NT2/D1 (cell line): ENCODE measurements around the gene WASHC4.
"Not testable (repeated sequence)": the region's sequence is repeated elsewhere in the genome, so short reads cannot be mapped to it uniquely, and the experiment has no call there.

Source experiments
- DNase-seq: peaks from one replicate; pipeline ENCODE4 v3.0.0-alpha.2; 2011; ENCODE audit warnings: low read depth, low spot score
- H3K27me3 ChIP-seq: 2 replicates; pipeline ENCODE4 v1.6.0; 2011; ENCODE audit warnings: mild to moderate bottlenecking; ENCODE audit not compliant: insufficient read length, insufficient read depth
- H3K36me3 ChIP-seq: 2 replicates; pipeline ENCODE4 v1.6.1; 2011; ENCODE audit warnings: mild to moderate bottlenecking, low read length, mixed read lengths; ENCODE audit not compliant: insufficient read depth, insufficient read length
- H3K4me1 ChIP-seq: 2 replicates; pipeline ENCODE4 v1.5.1; 2011; ENCODE audit not compliant: insufficient read depth, insufficient read length
- H3K4me3 ChIP-seq: 2 replicates; pipeline ENCODE4 v1.5.1; 2011; ENCODE audit warnings: low read depth; ENCODE audit not compliant: insufficient read length
- H3K9ac ChIP-seq: 2 replicates; pipeline ENCODE4 v1.6.0; 2011; ENCODE audit warnings: low read depth; ENCODE audit not compliant: insufficient read length
- H3K9me3 ChIP-seq: 2 replicates; pipeline ENCODE4 v1.5.1; 2011; ENCODE audit warnings: mild to moderate bottlenecking, low read length; ENCODE audit not compliant: insufficient read depth
- SUZ12 ChIP-seq: IDR thresholded peaks from 2 replicates; pipeline ENCODE4 v1.6.1; 2011; ENCODE audit not compliant: insufficient read length, insufficient read depth; ENCODE audit errors: extremely low read depth
- YY1 ChIP-seq: IDR thresholded peaks from 2 replicates; pipeline ENCODE4 v1.6.1; 2011; ENCODE audit not compliant: insufficient read length, insufficient read depth
- ZNF274 ChIP-seq: IDR thresholded peaks from 2 replicates; pipeline ENCODE4 v1.6.1; 2011; ENCODE audit warnings: mild to moderate bottlenecking, low read depth, low read length

The WASHC4 gene

GRCh38 chr12:105170139-105170538 lies 62.6 kb downstream of the WASHC4 start:
- H3K36me3 ChIP-seq: peaks cover 53% of the 10 kb centered on the region
- TF ChIP-seq YY1 (no peak), SUZ12 (no peak), ZNF274 (no peak)

GRCh38 chr12:105171691-105172436 lies 64.3 kb downstream of the WASHC4 start:
- Histone ChIP-seq H3K36me3 (peaks cover 46% of the 10 kb centered on the region), H3K4me1 (no peaks in the 10 kb centered on the region), H3K9ac (no peak overlapping the region), H3K9me3 (no peaks in the 10 kb centered on the region), H3K27me3 (no peaks in the 10 kb centered on the region), H3K4me3 (no peak overlapping the region)
- no peak for DNase-seq
- TF ChIP-seq YY1 (no peak), SUZ12 (no peak), ZNF274 (no peak)

More at GRCh38 chr12:105170139-105170538, 62.6 kb downstream of the WASHC4 start:
- no peak for DNase-seq
- Histone ChIP-seq H3K4me3 (no peak overlapping the region), H3K4me1 (no peaks in the 10 kb centered on the region), H3K9ac (no peak overlapping the region), H3K27me3 (no peaks in the 10 kb centered on the region), H3K9me3 (no peaks in the 10 kb centered on the region)

DNA sequence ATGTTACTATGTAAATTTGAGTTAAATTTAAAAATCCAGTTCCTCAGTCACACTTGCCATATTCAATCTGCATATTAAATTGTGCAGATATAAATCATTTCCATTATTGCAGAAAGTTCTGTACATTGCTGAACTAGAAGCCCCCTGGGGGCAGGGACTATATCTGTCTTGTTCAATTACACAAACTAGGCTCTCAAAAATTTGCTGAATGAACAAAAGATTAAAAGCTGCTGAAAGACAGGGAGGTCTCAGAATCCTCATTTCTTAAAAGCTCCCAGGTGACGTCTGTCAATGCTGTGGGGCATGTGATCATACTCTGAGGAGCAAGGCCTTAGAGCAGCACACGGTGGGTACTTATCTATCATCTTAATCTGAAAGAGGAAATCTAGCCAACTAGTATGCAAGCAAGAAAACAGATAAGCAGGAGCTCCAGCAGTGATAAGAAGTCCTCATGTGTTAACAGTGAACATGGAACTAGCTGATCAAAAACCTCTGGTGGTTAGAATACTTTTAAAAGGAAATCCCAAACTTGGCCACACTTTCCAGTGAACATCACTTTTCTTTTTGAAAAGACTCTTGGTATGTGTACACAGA lies 68.0 kb downstream of the WASHC4 start:
- no peaks in the 10 kb centered on the region for H3K4me1 ChIP-seq
- TF ChIP-seq ZNF274 (no peak), YY1 (no peak), SUZ12 (no peak)
- no peak for DNase-seq
- H3K36me3 ChIP-seq: peaks cover 30% of the 10 kb centered on the region
- no peak overlapping the region for H3K4me3 ChIP-seq
- H3K9me3 ChIP-seq: no peaks in the 10 kb centered on the region
- H3K27me3 ChIP-seq: no peaks in the 10 kb centered on the region
- H3K9ac ChIP-seq: no peak overlapping the region

DNA sequence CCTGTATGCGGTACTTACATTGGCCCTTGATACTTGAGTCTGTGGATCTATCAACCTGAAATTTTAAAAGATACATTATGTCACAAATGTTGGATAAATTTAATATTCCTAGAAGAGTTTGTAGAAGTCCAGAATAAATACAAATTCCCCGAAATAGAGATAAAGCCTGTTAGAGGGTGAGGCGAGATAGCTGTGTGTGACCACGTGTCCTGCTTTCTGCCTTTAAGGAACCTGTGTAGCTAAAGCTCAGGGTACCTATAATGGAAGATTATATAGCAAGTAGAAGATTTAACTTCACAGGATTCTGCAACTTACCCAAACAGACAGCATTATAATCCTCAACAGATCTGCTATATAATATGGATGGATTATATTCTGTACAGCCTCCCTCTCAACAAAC lies 69.7 kb downstream of the WASHC4 start:
- peaks cover 27% of the 10 kb centered on the region for H3K36me3 ChIP-seq

DNA sequence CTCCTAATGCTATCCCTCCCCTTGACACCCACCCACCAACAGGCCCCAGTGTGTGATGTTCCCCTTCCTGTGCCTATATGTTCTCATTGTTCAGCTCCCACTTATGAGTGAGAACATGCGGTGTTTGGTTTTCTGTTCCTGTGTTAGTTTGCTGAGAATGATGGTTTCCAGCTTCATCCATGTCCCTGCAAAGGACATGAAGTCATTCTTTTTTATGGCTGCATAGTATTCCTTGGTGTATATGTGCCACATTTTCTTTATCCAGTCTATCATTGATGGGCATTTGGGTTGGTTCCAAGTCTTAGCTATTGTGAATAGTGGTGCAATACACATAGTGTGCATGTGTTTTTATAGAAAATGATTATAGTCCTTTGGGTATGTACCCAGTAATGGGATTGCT lies 71.6 kb downstream of the WASHC4 start:
- H3K36me3 ChIP-seq: peaks cover 20% of the 10 kb centered on the region

More for the DNA sequence above, 69.7 kb downstream of the WASHC4 start:
- no peak for DNase-seq
- no peak overlapping the region for H3K4me3 ChIP-seq
- TF ChIP-seq SUZ12: no peak
- no peak for TF ChIP-seq YY1
- no peak for TF ChIP-seq ZNF274
- H3K9ac ChIP-seq: no peak overlapping the region
- H3K4me1 ChIP-seq: no peaks in the 10 kb centered on the region
- H3K27me3 ChIP-seq: no peaks in the 10 kb centered on the region
- H3K9me3 ChIP-seq: no peaks in the 10 kb centered on the region

DNA sequence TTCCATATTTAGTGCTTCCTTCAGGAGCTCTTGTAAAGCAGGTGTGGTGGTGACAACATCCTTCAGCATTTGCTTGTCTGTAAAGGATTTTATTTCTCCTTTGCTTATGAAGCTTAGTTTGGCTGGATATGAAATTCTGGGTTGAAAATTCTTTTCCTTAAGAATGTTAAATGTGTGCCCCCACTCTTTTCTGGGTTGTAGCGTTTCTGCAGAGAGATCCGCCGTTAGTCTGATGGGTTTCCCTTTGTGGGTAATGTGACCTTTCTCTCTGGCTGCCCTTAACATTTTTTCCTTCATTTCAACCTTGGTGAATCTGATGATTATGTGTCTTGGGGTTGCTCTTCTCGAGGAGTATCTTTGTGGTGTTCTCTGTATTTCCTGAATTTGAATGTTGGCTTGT lies 75.9 kb downstream of the WASHC4 start:
- DNase-seq, H3K4me3 ChIP-seq, H3K9ac ChIP-seq, H3K27me3 ChIP-seq, H3K9me3 ChIP-seq, H3K4me1 ChIP-seq: not testable (repeated sequence)
- peaks cover 42% of the 10 kb centered on the region for H3K36me3 ChIP-seq

More for the DNA sequence above, 71.6 kb downstream of the WASHC4 start:
- not testable (repeated sequence) for DNase-seq, H3K4me1 ChIP-seq, H3K4me3 ChIP-seq, H3K9me3 ChIP-seq, H3K9ac ChIP-seq, H3K27me3 ChIP-seq

GRCh38 chr12:105183976-105184375 lies 76.4 kb downstream of the WASHC4 start:
- H3K9ac ChIP-seq, H3K27me3 ChIP-seq, H3K9me3 ChIP-seq, H3K4me3 ChIP-seq, DNase-seq, H3K4me1 ChIP-seq: not testable (repeated sequence)
- H3K36me3 ChIP-seq: peaks cover 47% of the 10 kb centered on the region
